CD4-positive, alpha-beta T cell treated with Interleukin-4 for 4 hours (primary cell): ENCODE results near the gene XK.
"Not testable (repeated sequence)": the region's sequence is repeated elsewhere in the genome, so short reads cannot be mapped to it uniquely, and the experiment has no call there.

Source experiments
- DNase-seq: peaks from one replicate; pipeline ENCODE4 v3.0.0-alpha.2; 2020

XK gene, protein sequence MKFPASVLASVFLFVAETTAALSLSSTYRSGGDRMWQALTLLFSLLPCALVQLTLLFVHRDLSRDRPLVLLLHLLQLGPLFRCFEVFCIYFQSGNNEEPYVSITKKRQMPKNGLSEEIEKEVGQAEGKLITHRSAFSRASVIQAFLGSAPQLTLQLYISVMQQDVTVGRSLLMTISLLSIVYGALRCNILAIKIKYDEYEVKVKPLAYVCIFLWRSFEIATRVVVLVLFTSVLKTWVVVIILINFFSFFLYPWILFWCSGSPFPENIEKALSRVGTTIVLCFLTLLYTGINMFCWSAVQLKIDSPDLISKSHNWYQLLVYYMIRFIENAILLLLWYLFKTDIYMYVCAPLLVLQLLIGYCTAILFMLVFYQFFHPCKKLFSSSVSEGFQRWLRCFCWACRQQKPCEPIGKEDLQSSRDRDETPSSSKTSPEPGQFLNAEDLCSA

DNA sequence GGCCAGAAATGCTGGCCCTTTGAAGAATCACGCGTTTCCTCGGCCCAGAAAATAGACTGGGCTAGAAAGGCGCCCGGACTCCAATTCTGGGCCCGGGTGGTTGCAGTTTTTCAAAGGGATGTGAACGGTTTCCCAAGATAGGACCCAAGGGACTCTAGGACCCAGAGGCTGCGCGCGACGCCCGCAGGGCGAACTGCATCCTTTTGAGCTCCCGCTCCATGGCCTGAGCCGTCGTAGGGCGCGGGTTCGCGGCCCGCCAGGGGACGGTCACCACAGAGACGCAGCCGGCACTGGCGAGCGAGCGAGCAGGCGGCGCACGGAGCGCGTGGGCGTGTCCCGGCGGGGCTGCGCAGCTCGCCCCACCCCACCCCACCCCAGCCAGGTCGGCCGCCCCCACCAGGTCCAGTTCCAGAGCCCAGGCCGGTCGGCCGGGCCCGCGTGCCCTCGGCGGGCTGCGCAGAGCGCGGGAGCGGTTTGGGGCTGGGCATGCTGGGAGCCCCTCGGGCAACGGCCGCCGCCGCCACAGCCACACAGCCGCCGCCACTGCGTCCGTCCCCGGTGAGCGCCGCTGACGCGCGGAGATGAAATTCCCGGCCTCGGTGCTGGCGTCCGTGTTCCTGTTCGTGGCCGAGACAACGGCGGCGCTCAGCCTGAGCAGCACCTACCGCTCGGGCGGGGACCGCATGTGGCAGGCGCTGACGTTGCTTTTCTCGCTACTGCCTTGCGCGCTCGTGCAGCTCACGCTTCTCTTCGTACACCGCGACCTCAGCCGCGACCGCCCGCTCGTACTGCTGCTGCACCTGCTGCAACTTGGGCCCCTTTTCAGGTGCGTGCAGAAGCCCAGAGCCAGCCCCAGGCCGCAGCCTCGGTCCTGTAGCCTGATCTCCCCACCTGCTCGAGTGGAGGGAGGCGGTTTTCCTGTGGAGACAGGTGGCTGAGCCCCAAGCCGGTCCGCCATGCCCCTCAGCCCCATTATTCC, at the start of gene XK:
TSS of gene XK (plus strand) at position 411 of the 979 bp plus-strand sequence. CDS start at position 582, 171 bp downstream.
- peak; percentile 2 for DNase-seq

DNA sequence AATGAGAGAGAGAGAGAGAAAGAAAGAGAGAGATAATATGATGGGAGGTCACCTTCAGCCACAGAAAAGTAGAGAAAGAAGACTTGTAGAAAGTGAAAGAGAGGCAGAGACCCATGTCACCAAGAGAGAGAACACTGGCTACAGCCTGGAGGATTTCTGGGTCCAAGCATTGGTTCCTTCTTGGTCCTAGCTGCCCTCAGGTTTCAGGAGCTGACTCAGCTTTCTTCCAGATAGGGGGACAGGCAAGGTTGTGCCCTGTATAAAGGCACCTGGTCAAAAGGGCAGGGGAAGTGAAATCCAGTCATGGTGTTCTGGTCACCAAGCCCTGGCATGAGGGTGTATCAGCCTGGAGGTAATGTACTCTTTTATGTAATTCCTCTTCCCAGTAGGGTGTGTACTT, 47.5 kb upstream of the XK start:
- DNase-seq = no peak

DNA sequence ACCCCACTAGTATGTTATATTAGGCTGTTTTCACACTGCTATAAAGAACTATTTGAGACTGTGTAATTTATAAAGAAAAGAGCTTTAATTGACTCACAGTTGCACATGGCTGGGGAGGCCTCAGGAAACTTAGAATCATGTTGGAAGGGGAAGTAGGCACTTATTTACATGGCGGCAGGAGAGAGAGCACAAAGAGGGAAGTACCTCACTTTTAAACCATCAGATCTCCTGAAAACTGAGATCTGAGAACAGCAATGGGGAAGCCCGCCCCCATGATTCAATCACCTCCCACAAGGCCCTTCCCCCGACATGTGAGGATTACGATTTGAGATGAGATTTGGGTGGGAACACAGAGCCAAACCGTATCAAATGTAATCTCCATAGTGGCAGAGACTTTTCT, 45.4 kb upstream of the XK start:
- no peak for DNase-seq

DNA sequence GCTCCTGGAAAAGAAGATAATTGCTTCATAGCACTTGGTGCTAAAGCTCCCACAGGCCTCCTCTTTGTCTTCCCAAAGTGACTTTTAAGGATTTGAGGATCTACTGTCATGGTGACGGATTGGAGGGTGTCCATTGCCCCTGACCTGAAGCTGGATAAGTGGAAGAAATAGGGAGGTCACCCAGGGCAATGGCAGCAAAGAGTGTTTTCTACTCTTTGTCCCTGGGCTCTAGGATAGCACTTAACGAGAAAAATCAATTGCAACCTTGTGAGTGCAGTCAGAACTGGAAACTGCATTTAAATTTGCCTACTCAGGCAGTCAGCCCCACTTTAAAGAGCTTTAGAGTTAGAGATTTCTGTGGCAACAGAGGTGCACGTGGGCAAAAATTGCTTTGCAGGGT, 43.7 kb upstream of the XK start:
- DNase-seq = no peak

DNA sequence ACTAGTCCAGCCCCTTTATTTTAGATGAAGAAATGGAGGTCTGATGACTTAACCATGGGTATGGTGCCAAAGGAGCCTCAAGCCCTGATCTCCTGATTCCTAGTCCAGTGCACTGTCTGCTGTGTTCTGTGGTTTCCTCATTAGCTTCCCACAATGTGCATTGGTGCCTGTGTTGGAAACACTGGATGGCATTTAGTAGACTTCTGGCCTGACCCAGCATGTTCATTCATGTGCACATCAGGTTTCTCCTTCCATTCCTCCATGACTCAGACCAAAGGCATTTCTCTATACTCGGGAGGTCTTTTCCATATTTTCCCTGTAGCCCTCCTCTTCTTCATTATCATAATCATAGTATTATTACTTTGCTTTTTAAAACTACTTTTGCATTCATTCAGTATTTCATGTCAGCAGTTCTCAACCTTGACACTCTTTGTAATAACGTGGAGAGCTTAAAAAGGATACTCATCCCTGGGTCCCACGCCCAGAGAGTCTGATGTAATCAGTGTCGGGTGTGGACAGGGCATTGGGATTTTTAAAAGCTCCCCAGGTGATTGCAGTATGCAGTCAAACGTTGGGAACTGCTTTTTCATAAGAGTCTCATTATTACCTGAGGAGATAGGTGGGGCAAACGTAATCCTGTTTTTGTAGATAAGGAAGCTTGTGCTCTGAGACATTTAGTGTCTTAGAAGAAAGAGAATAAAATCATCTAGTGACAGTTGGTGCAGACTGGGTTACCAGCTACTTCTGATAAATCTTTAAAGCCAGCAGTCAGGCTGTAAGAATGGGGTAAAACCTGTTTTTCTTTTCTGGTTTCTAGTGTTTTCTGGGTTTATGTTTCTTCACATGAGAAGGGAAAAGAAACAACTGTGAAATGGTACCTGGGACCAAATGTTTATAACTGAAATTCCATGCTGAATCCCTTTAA, 40.9 kb upstream of the XK start:
- DNase-seq = no peak

DNA sequence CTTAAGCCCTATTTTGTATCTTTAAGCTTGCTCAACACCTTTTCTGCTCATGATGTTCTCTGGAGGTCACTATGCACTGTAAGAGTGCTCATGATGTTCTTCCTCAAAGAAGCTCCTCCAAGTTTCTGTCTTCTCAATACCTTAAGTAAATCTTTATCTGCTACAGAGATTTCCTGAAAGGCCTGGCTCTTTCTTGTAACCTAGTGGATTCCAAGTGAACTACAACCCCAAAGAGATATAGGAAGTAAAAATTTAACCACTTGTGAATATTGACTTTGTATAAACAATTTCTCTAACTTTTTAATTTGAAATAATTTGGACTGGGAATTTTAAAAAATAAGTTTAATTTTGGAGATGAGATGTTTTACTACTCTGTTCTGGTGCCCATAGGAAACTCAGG, 39.3 kb upstream of the XK start:
- no peak for DNase-seq

DNA sequence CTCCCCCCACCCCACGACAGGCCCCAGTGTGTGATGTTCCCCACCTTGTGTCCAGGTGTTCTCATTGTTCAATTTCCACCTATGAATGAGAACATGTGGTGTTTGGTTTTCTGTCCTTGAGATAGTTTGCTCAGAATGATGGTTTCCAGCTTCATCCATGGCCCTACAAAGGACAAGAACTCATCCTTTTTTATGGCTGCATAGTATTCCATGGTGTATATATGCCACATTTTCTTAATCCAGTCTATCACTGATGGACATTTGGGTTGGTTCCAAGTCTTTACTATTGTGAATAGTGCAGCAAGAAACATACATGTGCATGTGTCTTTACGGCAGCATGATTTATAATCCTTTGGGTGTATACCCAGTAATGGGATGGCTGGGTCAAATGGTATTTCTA, 34.7 kb upstream of the XK start:
- DNase-seq = not testable (repeated sequence)

DNA sequence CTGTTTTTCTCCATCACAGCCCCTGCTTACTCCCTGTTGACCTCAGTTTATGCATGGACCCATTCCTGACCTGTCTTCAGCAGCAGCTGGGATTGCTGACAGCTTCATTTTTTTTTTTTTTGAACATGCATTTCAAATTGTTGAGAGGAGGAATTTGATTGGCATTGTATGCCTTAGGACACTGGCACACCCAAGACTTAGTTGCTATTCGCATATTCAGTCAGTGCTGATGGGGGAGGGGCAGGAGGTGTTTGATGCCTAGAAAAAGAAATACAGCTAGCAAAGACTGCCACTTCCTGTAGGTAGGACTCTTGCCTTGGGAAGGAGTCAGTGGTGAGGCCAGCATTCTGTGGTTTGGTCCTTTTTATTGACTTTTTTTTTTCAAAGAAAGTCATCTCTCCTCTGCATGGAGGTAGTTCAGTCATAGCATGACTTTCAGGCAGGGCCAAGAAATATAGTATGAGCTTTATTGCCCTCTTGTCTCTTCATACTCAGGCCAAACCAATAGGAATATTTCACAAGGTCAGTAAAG, 33.6 kb upstream of the XK start:
- DNase-seq = no peak

DNA sequence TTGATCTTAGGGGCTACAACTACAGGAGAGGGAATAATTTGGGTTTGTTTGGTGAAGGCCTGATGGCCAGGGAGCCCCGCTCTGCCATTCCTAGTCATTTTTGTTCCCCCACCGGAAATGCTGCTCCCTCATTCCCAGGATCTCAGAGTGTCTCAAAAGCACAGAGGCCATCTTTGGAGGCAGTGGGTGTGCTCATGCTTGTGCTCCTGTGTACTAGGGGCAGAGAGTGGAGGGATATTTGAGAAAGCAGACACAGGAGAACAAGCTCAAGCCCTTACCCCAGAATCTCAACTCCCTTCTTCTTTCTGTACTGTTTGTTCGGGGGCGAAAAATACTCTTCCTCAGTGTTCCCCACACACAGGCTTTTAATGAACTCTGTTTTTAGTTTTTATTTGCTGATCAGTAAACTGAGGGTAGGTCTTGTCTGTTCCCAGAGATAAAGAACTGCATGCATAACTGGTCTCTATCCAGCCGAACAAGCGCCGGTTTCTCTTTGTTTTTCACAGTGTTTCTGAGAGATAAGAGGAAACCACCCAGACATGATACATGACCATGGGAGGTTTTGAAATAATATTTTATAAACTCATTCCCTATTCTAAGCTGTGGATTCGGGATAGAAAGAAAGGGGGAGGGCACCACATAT, 32.9 kb upstream of the XK start:
- no peak for DNase-seq

DNA sequence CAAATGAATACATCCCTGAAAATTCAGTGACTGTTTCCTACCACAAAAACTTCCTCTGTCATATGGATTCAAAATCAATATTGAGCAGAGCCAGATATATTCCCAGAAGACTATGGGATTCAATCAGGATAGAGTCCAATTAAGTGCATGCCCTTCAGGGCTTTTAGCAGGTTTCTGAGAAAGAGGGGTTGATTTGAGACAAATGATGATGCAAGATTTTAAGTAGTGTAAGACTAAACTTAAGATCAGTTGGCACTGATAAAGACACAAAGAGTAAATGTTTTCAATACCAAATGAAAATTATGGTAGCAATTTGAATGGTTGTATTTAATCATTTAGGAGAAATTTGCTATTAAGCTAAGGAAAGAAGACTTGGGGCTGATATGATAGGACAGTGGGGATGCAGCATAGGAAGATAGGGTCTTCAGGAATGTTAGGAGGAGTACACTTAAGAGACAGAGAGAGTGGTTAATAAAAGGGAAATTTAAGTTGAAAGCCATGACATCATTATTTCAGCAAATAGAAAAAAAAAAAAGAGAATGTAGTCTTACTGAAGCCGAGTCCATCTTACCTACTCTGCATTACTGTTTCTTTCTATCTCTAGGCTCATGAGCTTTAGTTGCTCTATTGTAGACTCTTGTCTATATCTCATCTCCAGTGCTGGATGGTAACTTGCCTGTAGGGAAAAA, 32.0 kb upstream of the XK start:
- no peak for DNase-seq

DNA sequence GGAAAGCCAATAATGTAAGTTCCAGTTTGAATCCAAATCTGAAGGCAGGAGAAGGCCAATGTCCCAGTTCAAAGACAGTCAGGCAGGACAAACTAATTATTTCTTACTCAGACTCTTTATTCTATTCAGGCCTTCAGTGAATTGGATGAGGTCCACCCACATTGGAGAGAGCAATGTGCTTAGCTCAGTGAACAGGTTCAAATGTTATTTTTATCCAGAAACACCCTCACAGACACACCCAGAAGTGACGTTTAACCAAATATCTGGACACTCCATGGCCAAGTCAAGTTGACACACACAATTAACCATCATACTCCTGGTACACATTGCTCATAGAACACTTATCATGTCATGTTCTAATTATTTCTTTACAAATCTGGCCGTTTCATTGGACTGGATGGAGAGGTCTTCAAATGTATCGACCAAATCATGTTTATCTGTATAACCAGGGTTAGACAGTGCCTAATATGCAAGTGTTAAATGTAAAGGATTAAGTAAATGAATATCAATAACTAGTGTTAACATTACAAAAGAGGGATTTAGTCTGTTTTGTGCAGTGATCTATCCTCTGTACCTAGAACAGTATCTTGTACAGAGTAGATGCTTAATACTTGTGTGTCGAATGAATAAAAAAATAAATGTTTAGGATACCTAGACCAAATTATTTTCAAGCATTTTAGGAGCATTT, 27.1 kb upstream of the XK start:
- DNase-seq = no peak

DNA sequence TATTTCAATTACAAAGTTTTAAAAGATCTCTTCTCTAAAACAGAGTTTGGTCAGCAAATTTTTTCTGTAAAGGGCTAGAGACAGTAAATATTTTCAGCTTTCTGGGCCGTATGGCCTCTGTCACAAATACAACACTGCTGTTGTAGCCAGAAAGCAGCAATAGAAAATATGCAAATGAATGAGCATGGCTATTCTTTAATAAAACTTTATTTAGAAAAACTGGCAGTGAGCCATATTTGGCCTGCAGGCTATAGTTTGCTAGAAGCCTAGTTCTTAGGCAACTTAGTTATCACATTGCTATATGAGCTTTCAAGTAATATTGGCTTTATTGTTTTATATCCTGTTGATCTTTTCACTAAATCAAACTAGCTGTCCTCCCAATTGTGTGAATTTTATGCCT, 26.5 kb upstream of the XK start:
- no peak for DNase-seq

DNA sequence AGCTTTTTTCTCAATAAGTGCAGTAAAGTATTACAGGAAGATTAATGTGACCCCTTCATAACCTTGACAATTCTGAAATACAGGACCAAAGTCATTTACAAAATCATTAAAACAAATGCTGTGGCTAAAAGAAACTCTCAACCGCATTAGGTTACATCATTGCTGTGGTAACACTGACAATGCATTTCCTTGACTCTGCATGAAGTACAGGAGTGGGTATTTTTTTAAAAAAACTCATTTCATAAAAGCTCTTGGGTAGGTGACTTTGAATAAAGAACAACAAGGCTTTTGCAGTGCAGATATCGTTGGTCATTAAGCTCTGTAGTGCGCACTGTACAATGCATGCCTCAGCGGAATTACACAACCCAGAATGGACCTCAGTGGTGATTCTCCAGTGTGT, 23.4 kb upstream of the XK start:
- DNase-seq = no peak

DNA sequence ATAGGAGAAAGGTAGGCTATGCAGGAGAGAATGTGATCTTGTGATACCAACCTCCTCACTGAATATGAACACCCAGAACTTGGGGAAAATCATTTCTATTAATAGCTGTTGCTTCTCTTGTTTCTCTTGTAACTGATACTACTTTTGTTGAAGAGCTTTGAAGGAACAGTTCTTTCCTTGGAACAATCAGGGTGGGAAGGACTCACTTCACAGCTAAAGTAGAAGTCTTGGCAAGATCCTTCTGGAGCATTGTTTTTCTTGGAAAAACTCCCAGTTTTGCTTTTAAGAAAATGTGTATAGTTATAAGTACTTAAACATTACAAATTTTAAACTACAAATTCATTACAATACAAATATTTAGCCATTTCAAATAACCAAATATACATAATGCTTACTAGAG, 19.1 kb upstream of the XK start:
- no peak for DNase-seq

DNA sequence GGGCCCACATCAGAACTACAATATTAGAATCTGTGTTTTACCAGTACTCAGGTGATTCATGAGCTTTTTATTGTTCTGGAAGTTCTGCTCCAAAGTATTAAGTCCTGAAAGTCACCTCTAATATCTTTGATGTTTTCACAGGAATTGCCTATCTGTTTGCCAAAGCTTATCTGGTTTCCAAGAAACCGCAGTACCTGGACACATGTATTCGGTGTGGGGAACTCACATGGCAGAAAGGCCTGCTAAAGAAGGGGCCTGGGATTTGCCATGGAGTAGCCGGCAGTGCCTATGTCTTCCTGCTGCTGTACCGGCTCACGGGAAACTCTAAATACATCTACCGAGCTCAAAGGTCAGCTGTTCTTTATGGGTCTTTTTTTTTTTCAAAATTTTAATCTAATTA, 18.4 kb upstream of the XK start:
- no peak for DNase-seq

DNA sequence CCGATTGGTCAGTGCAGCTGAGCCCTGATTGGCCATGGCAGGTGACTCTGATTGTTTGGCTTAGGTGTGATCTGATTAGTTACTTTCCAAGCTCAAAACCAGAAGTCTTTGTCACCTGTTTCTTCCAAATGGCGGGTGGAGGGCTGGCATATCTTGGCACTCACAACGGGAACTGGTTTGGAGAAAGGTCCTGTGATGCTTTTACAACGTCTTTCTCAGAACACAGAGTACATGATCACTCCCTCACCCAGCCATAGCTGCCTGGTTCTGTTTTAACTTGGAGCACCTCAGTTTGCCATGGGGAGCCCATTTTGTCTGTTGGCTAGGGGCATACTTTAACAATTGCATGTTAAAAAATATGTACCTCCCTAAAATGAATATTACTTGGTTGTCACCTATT, 13.0 kb upstream of the XK start:
- no peak for DNase-seq

DNA sequence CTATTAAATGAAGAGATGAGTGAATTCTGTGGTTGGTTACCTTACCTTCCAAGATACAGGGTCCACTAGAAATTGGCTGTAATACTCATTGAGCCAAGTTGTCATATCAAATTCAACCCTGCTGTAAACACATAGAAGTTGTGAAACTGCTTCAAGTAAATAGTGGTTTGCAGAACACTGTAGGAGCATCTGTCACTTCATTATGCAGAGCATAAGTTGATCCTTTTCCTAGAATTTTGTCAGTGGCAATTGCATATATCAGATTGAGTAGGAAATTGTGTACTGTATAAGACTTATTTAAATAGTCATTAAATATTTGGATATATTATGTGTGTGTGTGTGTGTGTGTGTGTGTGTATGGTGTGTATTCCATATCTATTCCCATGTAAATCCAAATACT, 8.8 kb upstream of the XK start:
- DNase-seq = no peak

DNA sequence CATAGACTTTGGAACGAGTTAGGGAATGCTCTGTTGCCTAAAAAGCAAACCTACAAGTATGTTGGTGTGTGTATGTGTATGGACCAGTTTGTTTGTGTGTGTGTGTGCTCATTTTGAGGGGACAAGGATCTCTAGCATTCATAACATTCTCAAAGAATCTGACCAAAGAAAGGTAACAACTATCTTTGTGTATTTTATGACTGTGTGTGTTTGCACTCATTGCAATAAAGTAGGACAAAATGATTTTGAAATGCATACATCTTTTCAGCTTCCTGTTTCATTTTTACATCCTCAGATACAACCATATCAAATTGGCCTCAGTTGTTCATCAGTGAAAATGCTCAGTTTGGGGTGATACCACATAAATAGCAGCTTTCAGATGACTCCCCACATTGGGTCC, 8.3 kb upstream of the XK start:
- DNase-seq = no peak

DNA sequence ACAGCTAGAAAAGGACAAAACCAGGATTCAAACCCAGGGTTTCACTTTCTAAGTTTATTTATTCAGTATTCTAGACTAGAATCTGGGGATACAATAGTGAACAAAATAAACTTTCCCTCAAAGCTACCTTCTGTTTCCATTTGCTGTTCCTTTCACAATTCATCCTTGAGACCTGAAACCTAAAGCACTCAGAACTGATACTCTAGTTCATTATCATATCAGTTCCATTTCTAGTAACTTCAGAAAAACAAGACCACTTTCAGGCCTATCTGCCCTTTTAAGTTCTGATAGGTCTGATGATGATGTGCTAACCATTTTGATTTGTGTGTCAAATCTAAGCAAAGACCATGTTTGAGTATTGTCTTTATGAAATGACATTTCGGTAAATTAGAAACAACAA, 7.8 kb upstream of the XK start:
- no peak for DNase-seq

DNA sequence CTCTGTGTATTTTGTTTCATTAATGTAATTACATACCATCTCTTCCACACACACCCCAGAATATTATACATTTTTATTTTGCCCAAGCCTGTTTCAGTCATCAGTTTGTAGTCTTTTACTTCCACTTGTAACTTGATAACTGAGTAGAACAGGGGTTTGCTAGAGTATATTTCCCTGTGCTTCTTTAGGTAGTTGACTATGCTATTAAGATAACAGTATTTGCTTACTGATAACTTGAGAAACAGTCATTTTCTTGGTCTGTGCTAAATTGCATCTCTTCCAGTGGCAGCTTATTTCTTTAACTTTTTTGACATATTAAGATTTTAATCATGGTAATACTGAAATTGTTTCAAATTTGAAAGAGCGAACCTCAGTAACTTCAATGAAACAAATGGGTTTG, 7.0 kb upstream of the XK start:
- DNase-seq = no peak

DNA sequence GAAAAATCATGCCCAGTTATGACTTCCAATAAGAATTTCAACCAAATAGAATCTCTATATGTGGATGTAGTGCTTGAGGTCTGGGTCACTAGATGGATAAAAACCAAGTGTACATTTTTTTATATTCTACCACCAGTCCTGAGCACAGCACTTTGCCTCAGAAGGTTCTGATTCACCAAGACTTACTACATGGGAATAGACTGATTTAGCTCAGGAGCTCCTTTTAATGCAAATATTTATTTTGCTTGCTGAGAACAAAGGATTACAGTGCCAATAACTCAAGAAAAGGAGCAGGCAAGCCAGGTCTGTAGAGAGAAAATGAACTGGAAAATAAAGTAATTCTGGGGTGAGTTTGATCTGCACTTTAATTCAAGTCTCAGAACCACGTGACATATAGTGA, 6.4 kb upstream of the XK start:
- no peak for DNase-seq
